Measurements from ENCODE around the gene KRTAP10-2.

GRCh38 chr21:44571296-44571695, 20.0 kb upstream of the KRTAP10-2 start:
- TF ChIP-seq POLR2A (IDR thresholded peaks at IDR 0.05; ENCODE audit: low read depth, low read length) = no peak
- TF ChIP-seq POLR2AphosphoS5 (IDR thresholded peaks at IDR 0.05; ENCODE audit: low read depth, low read length) = no peak
- no peak for TF ChIP-seq TAF1 (IDR thresholded peaks at IDR 0.05; ENCODE audit: borderline replicate concordance, low read depth, low read length)
